ENCODE data around the gene MEIS2.

DNA sequence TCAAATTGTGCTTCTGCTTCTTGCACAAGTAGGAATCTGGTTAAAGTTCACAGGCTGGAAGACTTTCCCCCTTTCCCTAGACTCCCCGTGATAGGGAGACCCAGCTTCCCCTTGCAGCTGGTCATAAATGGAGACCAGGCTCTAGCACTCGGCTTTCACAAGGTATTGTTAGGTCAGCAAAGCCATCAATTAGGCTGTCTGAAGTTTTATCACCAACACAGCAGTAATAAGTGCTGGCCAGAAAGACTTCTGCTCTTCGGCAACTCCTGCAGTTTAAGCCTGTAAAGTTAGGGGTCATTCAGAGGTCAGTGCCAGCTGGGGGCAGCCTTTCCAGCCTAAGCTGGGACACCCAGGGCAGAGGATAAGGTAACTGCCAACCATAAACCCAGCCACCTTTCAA is 203.4 kb downstream of the MEIS2 start:
- no peak for TF ChIP-seq POLR2AphosphoS5 (IDR thresholded peaks at IDR 0.05; ENCODE audit: low read depth, low read length)
- TF ChIP-seq TAF1 (IDR thresholded peaks at IDR 0.05; ENCODE audit: borderline replicate concordance, insufficient read depth, low read length): no peak
